HG03108 (cell line): Measurements from ENCODE around the gene BZW2.

Experiments
- ATAC-seq: cut with Tn5 transposase; IDR thresholded peaks from one replicate; pipeline ENCODE4 v1.9.1; 2021; ENCODE audit warnings: moderate library complexity; ENCODE audit not compliant: unreplicated experiment

The BZW2 gene

GRCh38 chr7:16745645-16746044, 99.7 kb downstream of the BZW2 start:
- ATAC-seq = no peak

DNA sequence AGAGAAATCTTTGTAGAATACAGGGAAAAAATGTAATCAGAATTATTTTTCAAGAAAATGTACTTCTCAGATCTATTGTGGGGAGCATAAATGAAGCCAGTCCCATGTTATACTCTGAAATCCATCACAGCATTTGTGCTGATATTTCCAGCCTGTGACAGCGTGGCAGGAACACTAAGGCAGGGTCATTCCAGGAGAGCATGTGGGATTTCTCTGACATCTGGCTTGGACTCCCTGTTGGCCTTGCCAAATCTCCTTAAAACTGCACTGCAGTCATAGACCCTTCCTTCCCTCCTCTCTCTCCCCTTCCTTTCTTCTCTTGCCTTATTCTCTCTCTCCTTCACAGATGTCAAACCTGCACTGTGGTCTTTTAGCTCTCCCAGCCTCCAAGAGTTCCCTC, 101.1 kb downstream of the BZW2 start:
- no peak for ATAC-seq

- ATAC-seq = no peak
Measured at GRCh38 chr7:16753102-16753931, 107.3 kb downstream of the BZW2 start, which contains the start of gene TSPAN13. TSPAN13 (plus strand) TSS chr7:16753755; CDS start chr7:16753968, 213 bp downstream.

DNA sequence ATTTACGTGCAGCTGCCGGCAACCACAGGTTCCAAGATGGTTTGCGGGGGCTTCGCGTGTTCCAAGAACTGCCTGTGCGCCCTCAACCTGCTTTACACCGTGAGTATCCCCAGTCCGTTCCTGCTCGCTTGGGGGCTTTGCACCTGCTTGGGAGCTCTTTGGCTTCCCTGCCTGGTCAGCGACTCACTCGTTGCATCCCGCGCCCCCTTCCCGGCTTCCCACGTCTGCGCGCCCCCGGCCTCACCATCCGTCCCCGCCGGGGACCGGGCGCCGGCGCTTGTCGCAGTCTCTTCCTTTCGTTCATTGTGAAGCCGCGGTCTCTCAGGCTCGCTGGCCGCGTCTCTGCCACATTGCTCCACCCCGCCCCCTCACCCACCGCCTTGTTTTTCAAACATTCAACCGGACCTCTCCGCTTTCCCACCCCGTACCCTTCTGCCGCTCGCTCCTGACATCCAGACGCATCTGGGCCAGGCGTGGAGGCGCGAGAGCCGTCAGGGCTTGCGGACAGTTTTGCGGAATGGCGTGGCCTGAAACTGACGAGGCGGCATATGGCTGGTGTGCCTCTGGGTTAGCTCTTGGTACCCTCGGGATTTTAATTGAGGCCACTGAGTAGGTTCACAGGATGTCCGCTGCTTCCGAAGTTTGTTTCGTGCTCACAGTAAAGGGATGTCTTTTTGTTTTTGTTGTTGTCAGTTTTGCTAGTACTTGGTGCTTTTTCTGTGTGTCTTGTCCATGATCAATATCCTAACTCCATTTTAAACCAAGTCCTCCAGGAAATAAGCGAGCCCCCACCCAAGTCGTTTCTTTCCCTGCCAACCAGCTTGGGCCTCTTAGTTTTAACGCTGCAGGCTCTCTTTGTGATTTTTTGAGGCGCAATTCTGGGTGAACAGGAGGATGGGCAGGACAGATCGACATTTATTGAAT, 108.2 kb downstream of the BZW2 start:
- no peak for ATAC-seq

- no peak for ATAC-seq
Measured at GRCh38 chr7:16754856-16755317, 108.9 kb downstream of the BZW2 start.

DNA sequence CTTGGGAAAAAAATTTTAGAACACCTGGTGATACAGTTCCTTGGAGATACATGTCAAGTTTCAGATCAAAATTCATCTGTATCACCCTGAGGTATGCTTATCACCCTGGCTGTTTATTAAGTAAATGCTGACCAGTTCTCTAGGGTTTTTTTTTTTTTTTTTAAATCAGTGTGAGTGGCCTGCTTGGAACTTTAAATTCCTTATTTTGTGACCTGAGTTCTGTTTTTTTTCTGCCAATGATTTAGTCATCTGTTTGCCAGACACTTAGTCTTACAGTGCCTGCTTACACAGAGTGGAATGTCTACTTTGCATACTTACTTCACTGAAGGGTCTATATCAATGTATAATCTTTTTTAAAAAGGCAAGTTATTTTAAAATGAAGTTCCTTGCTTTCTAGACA, 109.4 kb downstream of the BZW2 start:
- ATAC-seq = no peak
